Gastroesophageal sphincter (tissue), 3 donors: ENCODE measurements around the gene TBC1D22B.

Experiments used
- EP300 ChIP-seq: sonication (generic); formaldehyde crosslinking; IDR thresholded peaks from one replicate; pipeline ENCODE4 v1.6.1; 2017; ENCODE audit warnings: antibody characterized with exemption, mild to moderate bottlenecking
- POLR2A ChIP-seq, 2 donors: fragments of 450-650 bp; IDR thresholded peaks; one replicate each; pipeline ENCODE4 v1.6.1; 2017; ENCODE audit warnings: antibody characterized with exemption in 2 of 2, mild to moderate bottlenecking in 2 of 2, moderate library complexity in 1 of 2
- POLR2AphosphoS5 ChIP-seq: sonication (generic); formaldehyde crosslinking; IDR thresholded peaks from one replicate; pipeline ENCODE4 v1.6.1; 2017; ENCODE audit warnings: antibody characterized with exemption
- TF ChIP-seq, protein P1 (sequence below), 4 experiments: fragments of 200-600 bp in 2 of 4; fragments of 450-650 bp in 2 of 4; sonication (generic) in 1 of 4; IDR thresholded peaks; one replicate each; pipeline ENCODE4 v1.5.1; 2017 to 2019; ENCODE audit warnings: antibody characterized with exemption in 4 of 4, mild to moderate bottlenecking in 2 of 4, moderate library complexity in 2 of 4

DNA sequence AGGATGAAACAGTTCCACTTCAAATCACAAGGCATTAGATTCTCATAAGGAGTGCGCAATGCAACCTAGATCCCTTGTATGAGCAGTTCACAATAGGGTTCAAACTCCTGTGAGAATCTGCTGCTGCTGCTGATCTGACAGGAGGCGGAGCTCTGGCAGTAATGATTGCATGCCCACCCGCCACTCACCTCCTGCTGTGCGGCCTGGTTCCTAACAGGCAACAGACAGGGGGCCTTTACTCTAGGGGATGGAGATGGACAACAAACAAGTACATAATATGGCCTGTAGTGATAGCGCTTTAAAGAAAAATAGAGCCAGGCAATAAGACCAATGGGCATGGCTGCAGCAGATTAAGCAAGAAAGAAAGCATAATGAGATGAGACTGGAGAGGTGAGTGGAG lies 2.7 kb upstream of the TBC1D22B start:
- no peak for TF ChIP-seq POLR2A (IDR thresholded peaks at IDR 0.05)
- TF ChIP-seq, protein P1, sequence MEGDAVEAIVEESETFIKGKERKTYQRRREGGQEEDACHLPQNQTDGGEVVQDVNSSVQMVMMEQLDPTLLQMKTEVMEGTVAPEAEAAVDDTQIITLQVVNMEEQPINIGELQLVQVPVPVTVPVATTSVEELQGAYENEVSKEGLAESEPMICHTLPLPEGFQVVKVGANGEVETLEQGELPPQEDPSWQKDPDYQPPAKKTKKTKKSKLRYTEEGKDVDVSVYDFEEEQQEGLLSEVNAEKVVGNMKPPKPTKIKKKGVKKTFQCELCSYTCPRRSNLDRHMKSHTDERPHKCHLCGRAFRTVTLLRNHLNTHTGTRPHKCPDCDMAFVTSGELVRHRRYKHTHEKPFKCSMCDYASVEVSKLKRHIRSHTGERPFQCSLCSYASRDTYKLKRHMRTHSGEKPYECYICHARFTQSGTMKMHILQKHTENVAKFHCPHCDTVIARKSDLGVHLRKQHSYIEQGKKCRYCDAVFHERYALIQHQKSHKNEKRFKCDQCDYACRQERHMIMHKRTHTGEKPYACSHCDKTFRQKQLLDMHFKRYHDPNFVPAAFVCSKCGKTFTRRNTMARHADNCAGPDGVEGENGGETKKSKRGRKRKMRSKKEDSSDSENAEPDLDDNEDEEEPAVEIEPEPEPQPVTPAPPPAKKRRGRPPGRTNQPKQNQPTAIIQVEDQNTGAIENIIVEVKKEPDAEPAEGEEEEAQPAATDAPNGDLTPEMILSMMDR (IDR thresholded peaks at IDR 0.05) = no peak
- no peak for TF ChIP-seq EP300
- no peak for TF ChIP-seq POLR2AphosphoS5
